ENCODE results near the gene FNIP1. TPM values are rescaled to one million over a fixed set of nuclear protein-coding genes. Genes with fewer than 3 reads are reported as not detected.
A peak's percentile ranks its signal among the peaks of the same experiment; 100 is the strongest.

FNIP1 gene
- total and polyA plus RNA-seq, 2 experiments from 2014 or later: 8.2 to 27.9 TPM

DNA sequence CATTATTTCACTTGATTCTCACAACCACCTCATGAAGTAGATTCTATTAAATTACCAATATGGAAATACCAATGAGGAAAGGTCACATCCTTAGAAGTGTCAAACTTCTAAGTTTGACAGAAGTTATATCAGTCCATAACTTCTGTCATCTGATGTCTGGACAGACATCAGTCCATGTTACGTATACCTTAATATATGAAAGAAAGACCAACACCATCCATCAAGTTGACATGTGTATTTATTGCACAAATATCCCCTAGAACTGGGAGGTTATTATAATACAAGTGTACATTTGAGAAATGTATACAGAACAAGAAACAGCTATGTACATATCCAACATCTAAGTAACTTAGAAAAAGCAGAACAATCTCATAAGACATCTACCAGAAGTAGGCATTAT is 155.3 kb downstream of the FNIP1 start (continued):
- TF ChIP-seq, protein P1, sequence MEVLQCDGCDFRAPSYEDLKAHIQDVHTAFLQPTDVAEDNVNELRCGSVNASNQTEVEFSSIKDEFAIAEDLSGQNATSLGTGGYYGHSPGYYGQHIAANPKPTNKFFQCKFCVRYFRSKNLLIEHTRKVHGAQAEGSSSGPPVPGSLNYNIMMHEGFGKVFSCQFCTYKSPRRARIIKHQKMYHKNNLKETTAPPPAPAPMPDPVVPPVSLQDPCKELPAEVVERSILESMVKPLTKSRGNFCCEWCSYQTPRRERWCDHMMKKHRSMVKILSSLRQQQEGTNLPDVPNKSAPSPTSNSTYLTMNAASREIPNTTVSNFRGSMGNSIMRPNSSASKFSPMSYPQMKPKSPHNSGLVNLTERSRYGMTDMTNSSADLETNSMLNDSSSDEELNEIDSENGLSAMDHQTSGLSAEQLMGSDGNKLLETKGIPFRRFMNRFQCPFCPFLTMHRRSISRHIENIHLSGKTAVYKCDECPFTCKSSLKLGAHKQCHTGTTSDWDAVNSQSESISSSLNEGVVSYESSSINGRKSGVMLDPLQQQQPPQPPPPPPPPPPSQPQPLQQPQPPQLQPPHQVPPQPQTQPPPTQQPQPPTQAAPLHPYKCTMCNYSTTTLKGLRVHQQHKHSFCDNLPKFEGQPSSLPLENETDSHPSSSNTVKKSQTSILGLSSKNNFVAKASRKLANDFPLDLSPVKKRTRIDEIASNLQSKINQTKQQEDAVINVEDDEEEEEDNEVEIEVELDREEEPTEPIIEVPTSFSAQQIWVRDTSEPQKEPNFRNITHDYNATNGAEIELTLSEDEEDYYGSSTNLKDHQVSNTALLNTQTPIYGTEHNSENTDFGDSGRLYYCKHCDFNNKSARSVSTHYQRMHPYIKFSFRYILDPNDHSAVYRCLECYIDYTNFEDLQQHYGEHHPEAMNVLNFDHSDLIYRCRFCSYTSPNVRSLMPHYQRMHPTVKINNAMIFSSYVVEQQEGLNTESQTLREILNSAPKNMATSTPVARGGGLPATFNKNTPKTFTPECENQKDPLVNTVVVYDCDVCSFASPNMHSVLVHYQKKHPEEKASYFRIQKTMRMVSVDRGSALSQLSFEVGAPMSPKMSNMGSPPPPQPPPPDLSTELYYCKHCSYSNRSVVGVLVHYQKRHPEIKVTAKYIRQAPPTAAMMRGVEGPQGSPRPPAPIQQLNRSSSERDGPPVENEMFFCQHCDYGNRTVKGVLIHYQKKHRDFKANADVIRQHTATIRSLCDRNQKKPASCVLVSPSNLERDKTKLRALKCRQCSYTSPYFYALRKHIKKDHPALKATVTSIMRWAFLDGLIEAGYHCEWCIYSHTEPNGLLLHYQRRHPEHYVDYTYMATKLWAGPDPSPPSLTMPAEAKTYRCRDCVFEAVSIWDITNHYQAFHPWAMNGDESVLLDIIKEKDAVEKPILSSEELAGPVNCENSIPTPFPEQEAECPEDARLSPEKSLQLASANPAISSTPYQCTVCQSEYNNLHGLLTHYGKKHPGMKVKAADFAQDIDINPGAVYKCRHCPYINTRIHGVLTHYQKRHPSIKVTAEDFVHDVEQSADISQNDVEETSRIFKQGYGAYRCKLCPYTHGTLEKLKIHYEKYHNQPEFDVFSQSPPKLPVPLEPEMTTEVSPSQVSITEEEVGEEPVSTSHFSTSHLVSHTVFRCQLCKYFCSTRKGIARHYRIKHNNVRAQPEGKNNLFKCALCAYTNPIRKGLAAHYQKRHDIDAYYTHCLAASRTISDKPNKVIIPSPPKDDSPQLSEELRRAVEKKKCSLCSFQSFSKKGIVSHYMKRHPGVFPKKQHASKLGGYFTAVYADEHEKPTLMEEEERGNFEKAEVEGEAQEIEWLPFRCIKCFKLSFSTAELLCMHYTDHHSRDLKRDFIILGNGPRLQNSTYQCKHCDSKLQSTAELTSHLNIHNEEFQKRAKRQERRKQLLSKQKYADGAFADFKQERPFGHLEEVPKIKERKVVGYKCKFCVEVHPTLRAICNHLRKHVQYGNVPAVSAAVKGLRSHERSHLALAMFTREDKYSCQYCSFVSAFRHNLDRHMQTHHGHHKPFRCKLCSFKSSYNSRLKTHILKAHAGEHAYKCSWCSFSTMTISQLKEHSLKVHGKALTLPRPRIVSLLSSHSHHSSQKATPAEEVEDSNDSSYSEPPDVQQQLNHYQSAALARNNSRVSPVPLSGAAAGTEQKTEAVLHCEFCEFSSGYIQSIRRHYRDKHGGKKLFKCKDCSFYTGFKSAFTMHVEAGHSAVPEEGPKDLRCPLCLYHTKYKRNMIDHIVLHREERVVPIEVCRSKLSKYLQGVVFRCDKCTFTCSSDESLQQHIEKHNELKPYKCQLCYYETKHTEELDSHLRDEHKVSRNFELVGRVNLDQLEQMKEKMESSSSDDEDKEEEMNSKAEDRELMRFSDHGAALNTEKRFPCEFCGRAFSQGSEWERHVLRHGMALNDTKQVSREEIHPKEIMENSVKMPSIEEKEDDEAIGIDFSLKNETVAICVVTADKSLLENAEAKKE (CRISPR knock-in tag; IDR thresholded peaks at IDR 0.05): no peak
- TF ChIP-seq STAT1 (IDR thresholded peaks at IDR 0.05; ENCODE audit: unreplicated experiment): no peak
- TF ChIP-seq, protein P2, sequence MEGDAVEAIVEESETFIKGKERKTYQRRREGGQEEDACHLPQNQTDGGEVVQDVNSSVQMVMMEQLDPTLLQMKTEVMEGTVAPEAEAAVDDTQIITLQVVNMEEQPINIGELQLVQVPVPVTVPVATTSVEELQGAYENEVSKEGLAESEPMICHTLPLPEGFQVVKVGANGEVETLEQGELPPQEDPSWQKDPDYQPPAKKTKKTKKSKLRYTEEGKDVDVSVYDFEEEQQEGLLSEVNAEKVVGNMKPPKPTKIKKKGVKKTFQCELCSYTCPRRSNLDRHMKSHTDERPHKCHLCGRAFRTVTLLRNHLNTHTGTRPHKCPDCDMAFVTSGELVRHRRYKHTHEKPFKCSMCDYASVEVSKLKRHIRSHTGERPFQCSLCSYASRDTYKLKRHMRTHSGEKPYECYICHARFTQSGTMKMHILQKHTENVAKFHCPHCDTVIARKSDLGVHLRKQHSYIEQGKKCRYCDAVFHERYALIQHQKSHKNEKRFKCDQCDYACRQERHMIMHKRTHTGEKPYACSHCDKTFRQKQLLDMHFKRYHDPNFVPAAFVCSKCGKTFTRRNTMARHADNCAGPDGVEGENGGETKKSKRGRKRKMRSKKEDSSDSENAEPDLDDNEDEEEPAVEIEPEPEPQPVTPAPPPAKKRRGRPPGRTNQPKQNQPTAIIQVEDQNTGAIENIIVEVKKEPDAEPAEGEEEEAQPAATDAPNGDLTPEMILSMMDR (conservative IDR thresholded peaks at IDR 0.05; ENCODE audit: low read depth in 2 of 2): no peak

DNA sequence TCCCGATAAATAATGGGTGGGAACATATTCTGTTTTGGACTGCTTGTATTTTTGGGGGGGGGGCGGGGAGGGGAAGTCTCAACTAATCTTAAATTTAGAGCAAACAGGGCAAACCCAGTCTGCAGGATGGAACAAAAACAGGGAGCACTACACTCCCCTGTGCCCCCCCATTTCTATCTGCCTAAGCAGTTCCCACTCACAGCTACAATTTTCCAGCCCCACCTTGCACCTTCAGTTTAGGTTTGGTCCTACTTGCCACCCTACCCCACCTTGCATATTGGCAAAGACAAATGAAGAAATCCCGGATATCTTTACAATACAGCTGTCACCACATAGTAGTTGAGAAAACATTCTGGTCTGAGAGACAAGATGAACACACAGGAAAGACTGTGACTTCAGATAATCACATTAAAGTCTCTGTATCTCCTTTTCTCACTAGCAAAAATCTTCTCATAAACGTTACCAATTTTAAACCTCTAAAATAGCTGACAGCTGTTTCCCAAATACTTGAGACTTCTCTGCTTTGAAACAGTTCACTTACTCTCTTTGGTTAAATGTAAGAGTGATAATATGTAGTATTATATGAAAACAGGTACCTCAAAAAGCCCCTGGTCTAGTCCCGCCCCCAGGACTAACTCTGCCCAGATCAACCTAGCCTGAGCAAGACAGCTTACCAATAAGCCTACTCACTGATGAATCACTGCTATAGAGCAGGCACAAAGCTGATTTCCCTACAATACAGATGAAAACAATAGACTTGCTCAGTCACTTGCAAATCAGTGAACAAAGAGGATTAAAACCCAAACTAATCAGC is 156.6 kb downstream of the FNIP1 start:
- no peak overlapping the region for H3K27ac ChIP-seq (ENCODE audit: low read depth)
- no peak overlapping the region for H3K4me3 Mint-ChIP-seq
- TF ChIP-seq, protein P1 (CRISPR knock-in tag; IDR thresholded peaks at IDR 0.05): no peak
- TF ChIP-seq ZNF331 (CRISPR knock-in tag; IDR thresholded peaks at IDR 0.05; ENCODE audit: low read depth) (no peak), NANOG (IDR thresholded peaks at IDR 0.05; ENCODE audit: borderline replicate concordance) (no peak), CREB1 (CRISPR knock-in tag; IDR thresholded peaks at IDR 0.05; ENCODE audit: low read depth) (no peak)

More for the DNA sequence above, 156.6 kb downstream of the FNIP1 start:
- Histone ChIP-seq H2AFZ (no peak overlapping the region), H3K27me3 (ENCODE audit: insufficient read depth) (no peaks in the 10 kb centered on the region), H3K4me1 (ENCODE audit: insufficient read depth) (peaks cover 7% of the 10 kb centered on the region; the same call in 1 of the 2 replicates), H3K4me3 (no peak overlapping the region), H3K4me2 (no peak overlapping the region), H3K79me2 (replicated peaks; ENCODE audit: insufficient read depth) (no peaks in the 10 kb centered on the region), H3K9me2 (ENCODE audit: insufficient read depth) (no peaks in the 10 kb centered on the region), H4K20me1 (replicated peaks; ENCODE audit: insufficient read depth) (no peaks in the 10 kb centered on the region), H3K36me3 (ENCODE audit: insufficient read depth) (no peaks in the 10 kb centered on the region), H3F3A (replicated peaks; ENCODE audit: low read depth) (peaks cover 7% of the 10 kb centered on the region)
- no peaks in the 10 kb centered on the region for H3K27me3 Mint-ChIP-seq (ENCODE audit: insufficient read depth, low read depth, poor library complexity)
- DNase-seq (ENCODE audit: low spot score) (no peak), ATAC-seq (peak; percentile 75)
- H3K36me3 Mint-ChIP-seq (ENCODE audit: low read depth): no peaks in the 10 kb centered on the region
- no peak overlapping the region for H3K27ac Mint-ChIP-seq
- H3K4me1 Mint-ChIP-seq: peaks cover 4% of the 10 kb centered on the region
- no peaks in the 10 kb centered on the region; the same call in 2 of the 3 replicates for H3K9me3 Mint-ChIP-seq

Measured in GM23338 (cell line).